WERI-Rb-1 (cell line): ENCODE results near the gene RAB3C.

Experiments
- DNase-seq: peaks from one replicate; pipeline ENCODE4 v3.0.0-alpha.2; 2020
- H3K27ac ChIP-seq: fragments of 250-450 bp; sonication (Bioruptor Pico); 2 replicates; pipeline ENCODE4 v1.5.1; 2020; ENCODE audit warnings: mild to moderate bottlenecking, moderate library complexity
- H3K27me3 ChIP-seq: fragments of 250-450 bp; sonication (Bioruptor Pico); 2 replicates; pipeline ENCODE4 v1.5.1; 2021; ENCODE audit warnings: mild to moderate bottlenecking, low read depth, moderate library complexity; ENCODE audit not compliant: insufficient read depth, severe bottlenecking
- H3K36me3 ChIP-seq: fragments of 250-450 bp; sonication (Bioruptor Pico); 2 replicates; pipeline ENCODE4 v1.5.1; 2020; ENCODE audit warnings: mild to moderate bottlenecking, moderate library complexity
- H3K4me3 ChIP-seq: 2 replicates; pipeline ENCODE4 v1.5.1; 2011; ENCODE audit warnings: low read depth, mild to moderate bottlenecking, control low read depth, low read length
- H3K9me3 ChIP-seq: fragments of 250-450 bp; sonication (Bioruptor Pico); 2 replicates; pipeline ENCODE4 v1.5.1; 2021; ENCODE audit warnings: mild to moderate bottlenecking, moderate library complexity; ENCODE audit not compliant: severe bottlenecking
- CTCF ChIP-seq: IDR thresholded peaks from 2 replicates; pipeline ENCODE4 v1.5.1; 2011; ENCODE audit warnings: low read depth, mild to moderate bottlenecking, control low read depth, inconsistent platforms, low read length

RAB3C gene

GRCh38 chr5:58797021-58797420, 214.1 kb downstream of the RAB3C start:
- no peak for TF ChIP-seq CTCF
- Histone ChIP-seq H3K36me3 (no peaks in the 10 kb centered on the region), H3K9me3 (no peaks in the 10 kb centered on the region), H3K27me3 (no peaks in the 10 kb centered on the region), H3K4me3 (no peak overlapping the region), H3K27ac (no peak overlapping the region)
- DNase-seq, result no peak

DNA sequence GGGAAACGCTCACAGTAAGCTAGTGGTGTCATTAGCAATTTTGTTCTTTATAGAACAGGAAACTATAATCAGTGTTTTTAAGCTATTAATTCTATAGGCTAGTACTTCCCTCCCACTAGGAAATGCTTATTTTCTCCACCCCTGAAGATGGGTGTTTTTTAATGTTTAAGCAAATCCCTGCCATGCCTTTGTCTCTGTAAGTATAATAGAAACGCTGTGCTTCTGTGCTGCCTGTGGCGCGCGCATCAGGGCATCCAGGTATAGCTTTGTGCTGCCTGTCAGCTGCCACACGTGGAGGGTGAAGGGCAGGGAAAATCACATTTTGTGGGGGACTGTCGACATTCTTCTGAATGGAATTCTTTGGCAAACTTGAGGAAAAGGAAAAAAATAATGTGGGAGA, 217.5 kb downstream of the RAB3C start:
- H3K27me3 ChIP-seq, result no peaks in the 10 kb centered on the region
- H3K36me3 ChIP-seq, result no peaks in the 10 kb centered on the region
- no peaks in the 10 kb centered on the region for H3K9me3 ChIP-seq
- H3K27ac ChIP-seq, result no peak overlapping the region
- DNase-seq, result no peak
- no peak overlapping the region for H3K4me3 ChIP-seq
- TF ChIP-seq CTCF, result no peak

DNA sequence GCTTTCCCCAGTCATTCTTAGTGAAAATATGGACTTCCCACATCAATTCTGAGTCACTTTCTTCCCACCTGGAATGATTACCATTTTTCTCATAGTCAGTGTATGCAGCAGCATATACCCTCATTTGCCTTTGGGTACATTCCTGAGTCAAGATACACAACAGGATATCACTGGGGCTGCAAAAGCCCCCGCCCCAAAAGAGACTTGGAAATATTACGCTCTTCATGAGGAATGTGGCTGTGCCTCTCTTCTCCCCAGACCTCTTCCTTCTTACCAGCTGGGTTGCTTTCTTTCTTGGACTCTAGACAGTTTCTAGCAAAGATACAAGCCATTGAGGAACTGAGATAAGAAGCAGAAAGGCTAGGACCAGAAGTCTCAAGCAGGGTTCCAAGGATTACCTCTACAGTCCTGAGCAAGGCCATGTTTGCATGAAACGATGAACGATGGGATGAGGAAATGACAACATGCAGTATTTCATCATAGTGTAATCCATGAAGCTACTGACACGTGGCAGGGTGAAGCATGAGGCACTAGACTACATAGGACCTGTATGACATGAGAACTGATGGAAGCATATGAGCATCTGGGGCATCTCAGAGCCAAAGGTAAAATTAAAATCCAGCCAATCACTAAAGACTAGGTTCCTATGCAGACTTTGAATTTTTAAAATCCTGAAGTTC, 218.1 kb downstream of the RAB3C start:
- DNase-seq, result no peak
- no peak overlapping the region for H3K4me3 ChIP-seq
- H3K27ac ChIP-seq, result no peak overlapping the region
- no peaks in the 10 kb centered on the region for H3K27me3 ChIP-seq
- TF ChIP-seq CTCF, result no peak
- H3K9me3 ChIP-seq, result no peaks in the 10 kb centered on the region
- H3K36me3 ChIP-seq, result no peaks in the 10 kb centered on the region

GRCh38 chr5:58803056-58803455, 220.2 kb downstream of the RAB3C start:
- Histone ChIP-seq H3K36me3 (no peaks in the 10 kb centered on the region), H3K4me3 (no peak overlapping the region), H3K27ac (no peak overlapping the region), H3K9me3 (peaks cover 5% of the 10 kb centered on the region), H3K27me3 (no peaks in the 10 kb centered on the region)
- no peak for DNase-seq
- no peak for TF ChIP-seq CTCF

GRCh38 chr5:58804291-58804690, 221.4 kb downstream of the RAB3C start:
- H3K27ac ChIP-seq, result no peak overlapping the region
- H3K4me3 ChIP-seq, result no peak overlapping the region
- no peak for DNase-seq
- TF ChIP-seq CTCF, result no peak
- no peaks in the 10 kb centered on the region for H3K27me3 ChIP-seq
- no peaks in the 10 kb centered on the region for H3K36me3 ChIP-seq
- H3K9me3 ChIP-seq, result peaks cover 5% of the 10 kb centered on the region

- peaks cover 5% of the 10 kb centered on the region for H3K9me3 ChIP-seq
- DNase-seq, result no peak
- TF ChIP-seq CTCF, result no peak
- H3K27ac ChIP-seq, result no peak overlapping the region
- H3K27me3 ChIP-seq, result no peaks in the 10 kb centered on the region
- no peaks in the 10 kb centered on the region for H3K36me3 ChIP-seq
- H3K4me3 ChIP-seq, result no peak overlapping the region
Measured at GRCh38 chr5:58810086-58810485, 227.2 kb downstream of the RAB3C start.
